GM21528 (cell line): ENCODE results near the gene PLEKHG4B.

ENCODE experiments used
- ATAC-seq: cut with Tn5 transposase; IDR thresholded peaks from one replicate; pipeline ENCODE4 v1.9.1; 2021; ENCODE audit warnings: mild to moderate bottlenecking, moderate library complexity; ENCODE audit not compliant: unreplicated experiment, low FRiP score

The PLEKHG4B gene

GRCh38 chr5:182126-182525 lies 90.2 kb downstream of the PLEKHG4B start:
- no peak for ATAC-seq

- ATAC-seq: no peak
Observed at GRCh38 chr5:184471-184870, 92.5 kb downstream of the PLEKHG4B start.

- no peak for ATAC-seq
Observed at GRCh38 chr5:185095-186070, 93.4 kb downstream of the PLEKHG4B start.

- ATAC-seq: no peak
Observed at GRCh38 chr5:186091-187041, 94.4 kb downstream of the PLEKHG4B start.

- ATAC-seq: no peak
Observed at GRCh38 chr5:187042-187431, 95.1 kb downstream of the PLEKHG4B start.

GRCh38 chr5:187617-188451 lies 95.9 kb downstream of the PLEKHG4B start:
- ATAC-seq: no peak

- ATAC-seq: peak; percentile 86
Observed at GRCh38 chr5:188488-189481, 96.8 kb downstream of the PLEKHG4B start.

- no peak for ATAC-seq
Observed at GRCh38 chr5:189486-189885, 97.5 kb downstream of the PLEKHG4B start.

GRCh38 chr5:189976-190365 lies 98.0 kb downstream of the PLEKHG4B start:
- ATAC-seq: no peak

- ATAC-seq: no peak
Observed at GRCh38 chr5:190366-191035, 98.5 kb downstream of the PLEKHG4B start.

GRCh38 chr5:191036-191948 lies 99.3 kb downstream of the PLEKHG4B start, which contains the start of gene LRRC14B:
LRRC14B (plus strand) TSS chr5:191495; CDS start chr5:191539, 44 bp downstream.
- no peak for ATAC-seq

GRCh38 chr5:191949-192690 lies 100.2 kb downstream of the PLEKHG4B start:
- ATAC-seq: no peak

- no peak for ATAC-seq
Observed at GRCh38 chr5:192691-192969, 100.7 kb downstream of the PLEKHG4B start.

GRCh38 chr5:192970-193831 lies 101.2 kb downstream of the PLEKHG4B start:
- no peak for ATAC-seq

GRCh38 chr5:194102-194501 lies 102.1 kb downstream of the PLEKHG4B start:
- no peak for ATAC-seq

GRCh38 chr5:194603-195209 lies 102.7 kb downstream of the PLEKHG4B start:
- no peak for ATAC-seq
